ENCODE measurements around the gene MID1.

MID1 gene

DNA sequence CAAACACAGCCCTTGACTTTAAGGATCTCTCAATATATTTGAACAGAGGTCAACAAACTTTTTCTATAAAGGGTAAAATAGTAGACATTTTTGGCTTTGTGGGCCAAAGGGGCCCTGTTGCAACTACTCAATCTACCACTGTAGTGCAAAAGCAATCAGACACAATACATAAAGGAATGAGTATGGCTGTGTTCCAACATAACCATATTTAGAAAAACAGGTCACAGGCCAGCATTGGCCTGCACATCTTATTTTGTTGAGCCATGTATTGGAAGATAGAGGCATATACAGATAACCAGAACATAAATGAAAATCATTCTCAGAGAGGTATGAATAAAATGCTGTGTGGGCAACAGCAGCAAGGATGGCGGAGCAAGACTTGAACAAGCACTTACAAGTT, 49.8 kb downstream of the MID1 start:
- no peak for ATAC-seq
- H3K27ac Mint-ChIP-seq: no peak overlapping the region
- no peaks in the 10 kb centered on the region for H3K27me3 Mint-ChIP-seq
- no peak overlapping the region for H3K4me3 Mint-ChIP-seq
- no peaks in the 10 kb centered on the region for H3K9me3 Mint-ChIP-seq
- H3K4me1 Mint-ChIP-seq: no peaks in the 10 kb centered on the region
- H3K36me3 Mint-ChIP-seq: no peaks in the 10 kb centered on the region

DNA sequence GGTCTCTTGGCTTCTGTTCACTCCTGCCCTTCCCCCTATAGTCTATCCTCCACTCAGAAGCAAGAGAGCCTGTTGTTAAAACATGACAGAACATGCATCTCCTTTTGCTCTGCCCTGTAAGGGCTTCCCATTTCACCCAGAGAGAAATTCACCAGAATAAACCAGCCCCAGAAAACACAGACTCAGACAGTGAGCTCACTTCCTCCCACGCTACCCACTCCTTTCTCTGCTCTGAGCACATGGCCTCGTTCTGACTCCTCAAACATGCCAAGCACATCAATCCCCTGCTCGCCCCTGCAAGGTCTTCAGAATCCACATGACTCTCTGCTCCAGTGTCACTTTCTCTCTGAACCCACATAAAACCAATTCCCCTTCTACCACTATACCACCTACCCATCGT, 50.4 kb downstream of the MID1 start:
- ATAC-seq: no peak
- no peaks in the 10 kb centered on the region for H3K9me3 Mint-ChIP-seq
- no peaks in the 10 kb centered on the region for H3K27me3 Mint-ChIP-seq
- H3K27ac Mint-ChIP-seq: no peak overlapping the region
- no peak overlapping the region for H3K4me3 Mint-ChIP-seq
- no peaks in the 10 kb centered on the region for H3K36me3 Mint-ChIP-seq
- H3K4me1 Mint-ChIP-seq: no peaks in the 10 kb centered on the region

DNA sequence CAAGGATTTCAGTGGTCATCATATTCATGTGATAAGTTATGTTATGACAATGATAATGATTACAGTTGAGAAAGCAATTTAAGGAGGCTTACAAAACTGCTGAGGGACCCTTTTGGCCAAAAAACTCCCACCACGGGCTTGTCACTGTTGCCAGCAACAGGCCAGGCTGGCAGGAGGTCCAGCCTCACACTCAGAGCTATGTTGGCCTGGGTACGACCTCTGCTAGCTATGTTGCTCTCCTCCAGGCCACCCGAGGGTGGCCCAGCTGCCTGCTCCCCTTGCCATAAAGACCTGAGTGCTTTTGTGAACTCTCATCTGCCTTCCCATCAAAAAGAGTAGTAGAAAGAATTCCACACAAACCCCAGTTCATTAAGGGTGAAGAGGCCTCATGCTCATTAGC, 52.0 kb downstream of the MID1 start:
- ATAC-seq: no peak
- Mint-ChIP-seq H3K27ac (no peak overlapping the region), H3K36me3 (no peaks in the 10 kb centered on the region), H3K27me3 (no peaks in the 10 kb centered on the region), H3K9me3 (no peaks in the 10 kb centered on the region), H3K4me3 (no peak overlapping the region), H3K4me1 (no peaks in the 10 kb centered on the region)

DNA sequence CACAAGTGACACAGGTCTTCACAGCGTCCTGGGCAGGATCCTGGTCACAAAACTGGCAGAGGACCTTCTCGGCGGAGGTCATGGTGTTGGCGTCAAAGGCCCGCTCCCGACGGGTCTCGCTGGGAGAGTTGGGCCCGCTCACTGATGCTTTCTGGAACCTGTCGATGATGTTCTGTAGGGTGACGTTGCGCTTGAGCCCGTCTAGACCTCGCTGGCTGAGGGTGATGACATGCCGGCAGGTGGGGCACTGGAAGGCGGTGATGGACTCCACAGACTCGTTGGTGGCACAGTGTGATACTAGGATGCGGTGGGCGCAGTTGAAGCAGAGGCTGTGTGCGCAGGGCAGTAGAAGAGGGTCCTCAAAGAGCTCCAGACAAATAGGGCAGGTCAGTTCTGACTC, 53.2 kb downstream of the MID1 start:
- Mint-ChIP-seq H3K36me3 (no peaks in the 10 kb centered on the region), H3K27ac (no peak overlapping the region)

DNA sequence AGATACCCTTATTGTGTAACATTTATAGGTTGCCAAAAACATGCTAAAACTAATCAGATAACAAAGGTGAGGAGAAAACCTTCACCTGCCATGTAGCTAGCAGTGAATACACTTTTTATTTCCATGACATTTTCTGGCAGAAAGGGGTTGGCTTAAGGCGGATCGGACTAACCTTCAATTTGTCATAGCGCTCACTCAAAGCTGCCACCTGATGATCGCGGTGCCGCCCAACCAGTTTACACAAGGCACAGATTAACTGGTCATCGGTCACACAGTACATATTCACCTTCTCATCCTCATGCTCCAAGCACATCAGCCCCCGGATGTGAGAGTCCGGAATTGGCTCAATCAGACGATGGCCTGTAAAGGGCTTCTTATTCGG, 53.7 kb downstream of the MID1 start:
- Mint-ChIP-seq H3K36me3 (no peaks in the 10 kb centered on the region), H3K9me3 (no peaks in the 10 kb centered on the region), H3K27me3 (no peaks in the 10 kb centered on the region), H3K4me3 (no peak overlapping the region), H3K27ac (no peak overlapping the region), H3K4me1 (no peaks in the 10 kb centered on the region)
- no peak for ATAC-seq

More for the DNA sequence above, 53.2 kb downstream of the MID1 start:
- no peak for ATAC-seq
- Mint-ChIP-seq H3K4me3 (no peak overlapping the region), H3K4me1 (no peaks in the 10 kb centered on the region), H3K9me3 (no peaks in the 10 kb centered on the region), H3K27me3 (no peaks in the 10 kb centered on the region)

DNA sequence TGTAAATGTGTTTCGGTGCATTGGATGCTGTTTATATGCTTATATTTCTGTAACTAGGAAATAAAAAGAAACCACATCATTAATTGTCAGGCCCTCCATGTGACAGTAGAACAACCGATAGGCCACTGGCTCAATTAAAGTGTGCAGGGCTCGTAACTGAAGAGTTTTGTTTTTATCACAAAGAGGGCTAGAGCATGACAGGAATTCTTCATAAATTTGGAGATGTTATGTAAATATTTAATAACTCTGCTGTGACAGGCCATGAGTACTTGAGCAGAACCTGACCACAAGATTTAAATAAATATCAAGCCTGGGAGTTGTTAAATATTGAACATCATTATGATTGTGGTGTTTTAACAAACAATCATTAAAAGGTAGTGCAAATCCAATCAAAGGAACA, 55.9 kb downstream of the MID1 start:
- Mint-ChIP-seq H3K4me1 (no peaks in the 10 kb centered on the region), H3K36me3 (no peaks in the 10 kb centered on the region), H3K4me3 (no peak overlapping the region), H3K9me3 (no peaks in the 10 kb centered on the region), H3K27me3 (no peaks in the 10 kb centered on the region), H3K27ac (no peak overlapping the region)
- no peak for ATAC-seq

DNA sequence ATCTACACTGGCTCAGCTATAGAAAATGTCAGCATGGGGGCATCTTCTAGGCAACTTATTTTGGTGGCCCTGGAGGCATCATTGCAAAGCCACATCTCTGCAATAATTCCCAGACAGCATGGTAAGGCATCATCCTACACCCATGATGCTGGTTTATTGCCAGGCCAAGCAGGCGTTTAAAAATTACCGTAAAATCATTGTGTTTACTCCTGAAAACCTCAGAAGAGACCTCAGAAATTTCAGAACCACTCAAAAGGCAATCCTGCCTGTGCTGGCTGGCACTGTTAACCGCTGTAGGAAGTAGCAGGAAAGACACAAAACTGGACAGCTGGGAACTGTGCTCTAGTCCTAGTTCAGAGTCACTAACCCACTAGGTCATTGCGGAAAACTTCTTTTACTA, 63.2 kb downstream of the MID1 start:
- ATAC-seq: no peak
- Mint-ChIP-seq H3K9me3 (no peaks in the 10 kb centered on the region), H3K4me3 (no peak overlapping the region), H3K36me3 (no peaks in the 10 kb centered on the region), H3K4me1 (no peaks in the 10 kb centered on the region), H3K27ac (no peak overlapping the region), H3K27me3 (peaks cover 10% of the 10 kb centered on the region)

DNA sequence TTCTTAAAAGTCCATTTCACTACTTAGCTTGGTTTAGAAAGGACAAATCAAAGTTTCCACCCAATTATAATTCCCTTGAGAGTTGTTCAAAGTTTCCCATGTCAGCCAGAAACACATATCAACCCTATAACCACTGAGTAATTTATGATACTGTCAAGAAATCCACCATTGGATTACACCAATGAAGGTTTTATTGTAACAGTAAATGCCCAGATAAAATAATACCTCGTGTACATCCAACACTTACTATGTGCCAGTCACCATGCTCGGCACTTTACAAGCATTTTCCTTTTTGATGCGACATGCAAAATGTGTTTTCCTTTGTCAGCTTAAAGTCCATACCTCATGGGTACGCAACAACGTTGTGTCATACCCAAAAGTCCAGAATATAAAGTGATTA, 64.0 kb downstream of the MID1 start:
- no peak for ATAC-seq
- peaks cover 10% of the 10 kb centered on the region for H3K27me3 Mint-ChIP-seq
- no peak overlapping the region for H3K27ac Mint-ChIP-seq
- no peaks in the 10 kb centered on the region for H3K36me3 Mint-ChIP-seq
- H3K9me3 Mint-ChIP-seq: no peaks in the 10 kb centered on the region
- H3K4me1 Mint-ChIP-seq: no peaks in the 10 kb centered on the region
- no peak overlapping the region for H3K4me3 Mint-ChIP-seq

DNA sequence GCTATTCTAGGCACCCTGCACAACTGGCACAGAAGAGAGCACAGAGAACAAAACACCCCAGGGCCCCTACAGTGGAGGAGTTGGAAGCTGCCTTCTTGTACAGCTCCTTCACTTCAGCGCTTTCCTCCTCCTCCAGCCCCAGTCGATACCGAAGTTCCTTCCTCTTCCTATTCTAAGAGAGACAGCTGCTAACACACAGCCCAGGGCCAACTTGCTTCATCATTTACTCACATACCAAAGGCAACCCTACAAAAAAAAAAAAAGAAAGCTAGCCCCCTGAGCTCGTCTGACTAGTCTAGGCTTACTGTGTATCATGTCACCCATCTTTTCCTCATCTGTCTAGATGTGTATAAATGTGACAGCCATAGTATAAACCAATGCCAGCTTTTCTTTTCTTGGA, 64.5 kb downstream of the MID1 start:
- ATAC-seq: no peak

DNA sequence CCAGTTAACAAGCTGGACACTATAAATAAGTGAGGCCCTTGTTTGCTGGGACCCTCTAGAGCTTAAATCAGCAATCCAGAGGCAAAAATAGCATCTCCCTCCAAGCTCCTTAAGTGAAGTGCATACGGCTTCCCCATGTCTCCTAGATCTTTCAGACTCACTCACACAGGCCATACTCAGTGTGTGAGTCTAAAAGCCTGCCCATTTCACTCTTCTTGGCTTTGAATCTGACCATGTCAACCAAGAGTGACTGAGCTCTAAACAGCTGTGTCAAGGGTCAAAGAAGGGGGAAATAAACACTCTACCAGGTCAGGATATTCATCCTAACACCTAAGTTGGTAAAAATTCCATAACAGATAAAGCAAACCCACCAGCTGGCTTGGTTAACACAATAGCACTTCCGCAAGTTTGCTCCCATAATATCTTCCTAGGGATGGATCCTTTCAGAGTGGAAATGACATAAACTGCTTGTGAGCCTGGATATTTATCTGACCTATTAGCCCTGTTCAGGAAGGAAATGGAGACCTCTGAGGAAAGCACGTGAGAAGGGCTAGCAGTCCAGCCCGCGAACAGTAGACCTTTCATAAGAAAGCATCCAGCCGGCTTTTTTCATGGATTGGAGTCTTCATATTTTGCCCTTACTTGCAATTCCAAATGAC, 65.6 kb downstream of the MID1 start:
- Mint-ChIP-seq H3K9me3 (no peaks in the 10 kb centered on the region), H3K36me3 (no peaks in the 10 kb centered on the region), H3K27me3 (peaks cover 10% of the 10 kb centered on the region), H3K4me1 (no peaks in the 10 kb centered on the region), H3K27ac (no peak overlapping the region), H3K4me3 (no peak overlapping the region)
- ATAC-seq: no peak

More for the DNA sequence above, 64.5 kb downstream of the MID1 start:
- no peaks in the 10 kb centered on the region for H3K36me3 Mint-ChIP-seq
- peaks cover 10% of the 10 kb centered on the region for H3K27me3 Mint-ChIP-seq
- H3K4me1 Mint-ChIP-seq: no peaks in the 10 kb centered on the region
- H3K4me3 Mint-ChIP-seq: no peak overlapping the region
- no peak overlapping the region for H3K27ac Mint-ChIP-seq
- H3K9me3 Mint-ChIP-seq: no peaks in the 10 kb centered on the region

DNA sequence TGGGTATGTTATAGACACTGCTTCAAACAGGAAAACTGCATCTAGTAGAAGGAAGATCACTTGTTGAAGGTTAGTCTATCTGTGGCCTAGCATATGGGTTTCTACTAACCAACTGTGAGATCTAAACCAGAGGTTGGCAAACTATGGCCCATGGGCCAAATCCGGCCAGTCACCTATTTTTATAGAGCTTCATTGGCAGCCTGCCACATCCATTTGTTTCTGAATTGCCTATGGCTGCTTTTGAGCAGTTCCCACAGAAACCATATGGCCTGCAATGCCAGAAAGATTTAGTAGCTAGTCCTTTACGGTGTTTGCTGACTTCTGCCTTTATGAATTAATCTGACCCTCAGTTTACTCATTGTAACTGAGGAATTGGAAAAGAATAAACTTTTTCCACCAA, 71.1 kb downstream of the MID1 start:
- Mint-ChIP-seq H3K9me3 (no peaks in the 10 kb centered on the region), H3K4me1 (no peaks in the 10 kb centered on the region), H3K36me3 (no peaks in the 10 kb centered on the region), H3K27me3 (no peaks in the 10 kb centered on the region), H3K4me3 (no peak overlapping the region), H3K27ac (no peak overlapping the region)
- no peak for ATAC-seq

DNA sequence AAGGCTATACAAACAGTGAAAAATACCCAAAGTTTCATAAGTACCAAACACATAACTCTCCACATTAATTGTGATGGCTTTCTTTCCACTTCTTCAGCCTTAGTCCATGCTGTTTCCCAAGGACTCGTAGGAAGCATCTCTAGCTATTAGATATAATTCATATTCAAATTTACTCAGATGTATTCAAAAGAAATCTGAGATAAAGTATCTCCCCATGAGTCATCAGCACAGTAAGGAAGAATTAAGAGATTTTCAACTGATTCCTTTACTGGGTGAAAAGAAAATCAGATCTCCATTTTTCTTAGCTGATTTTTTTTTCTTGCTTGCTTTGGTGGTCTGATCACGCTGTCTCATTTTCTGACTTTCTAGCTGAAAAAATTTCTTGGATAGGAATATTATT, 71.7 kb downstream of the MID1 start:
- Mint-ChIP-seq H3K9me3 (no peaks in the 10 kb centered on the region), H3K4me1 (no peaks in the 10 kb centered on the region)

DNA sequence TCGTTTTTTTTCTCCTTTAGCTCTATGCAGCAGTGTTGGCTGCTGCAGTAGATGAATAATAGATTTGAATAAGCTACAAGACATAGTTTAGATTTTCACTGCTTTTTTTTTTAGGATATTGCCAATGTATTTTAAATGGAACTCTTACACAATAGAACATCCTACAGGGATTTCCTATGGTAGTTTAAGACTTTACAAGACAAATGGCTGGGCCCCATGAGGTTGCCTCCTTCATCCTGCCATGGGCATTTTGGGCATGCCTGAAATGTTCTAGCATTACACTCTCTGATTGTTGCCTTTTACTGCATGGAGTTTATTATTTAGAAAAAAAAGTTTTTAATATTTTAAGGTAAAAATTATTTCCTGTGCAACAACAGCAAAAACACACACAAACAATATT, 74.5 kb downstream of the MID1 start:
- Mint-ChIP-seq H3K4me3 (no peak overlapping the region), H3K27me3 (no peaks in the 10 kb centered on the region), H3K9me3 (no peaks in the 10 kb centered on the region), H3K4me1 (no peaks in the 10 kb centered on the region), H3K36me3 (no peaks in the 10 kb centered on the region), H3K27ac (no peak overlapping the region)
- no peak for ATAC-seq

More for the DNA sequence above, 71.7 kb downstream of the MID1 start:
- no peak for ATAC-seq
- H3K4me3 Mint-ChIP-seq: no peak overlapping the region
- no peaks in the 10 kb centered on the region for H3K36me3 Mint-ChIP-seq
- no peak overlapping the region for H3K27ac Mint-ChIP-seq
- no peaks in the 10 kb centered on the region for H3K27me3 Mint-ChIP-seq

DNA sequence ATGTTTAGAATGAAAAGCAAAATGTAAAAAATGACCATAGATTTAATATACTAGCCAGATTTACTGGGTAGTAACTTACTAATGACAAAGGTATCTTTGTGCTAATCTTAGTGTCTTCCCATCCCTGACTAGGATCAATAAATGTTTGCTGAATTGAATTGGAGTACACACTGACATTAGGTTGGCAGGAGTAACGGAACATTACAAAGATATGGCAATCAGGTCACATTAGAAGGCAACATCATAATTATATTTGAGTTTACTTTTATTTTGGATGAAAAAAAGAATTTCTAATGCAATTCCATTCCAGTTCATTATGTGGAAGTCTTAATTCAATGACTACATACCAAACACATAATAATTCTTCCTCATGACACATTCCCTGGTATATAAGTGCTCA, 77.8 kb downstream of the MID1 start:
- no peak for ATAC-seq
- Mint-ChIP-seq H3K4me1 (no peaks in the 10 kb centered on the region), H3K27ac (no peak overlapping the region), H3K36me3 (no peaks in the 10 kb centered on the region), H3K27me3 (no peaks in the 10 kb centered on the region), H3K4me3 (no peak overlapping the region), H3K9me3 (no peaks in the 10 kb centered on the region)

DNA sequence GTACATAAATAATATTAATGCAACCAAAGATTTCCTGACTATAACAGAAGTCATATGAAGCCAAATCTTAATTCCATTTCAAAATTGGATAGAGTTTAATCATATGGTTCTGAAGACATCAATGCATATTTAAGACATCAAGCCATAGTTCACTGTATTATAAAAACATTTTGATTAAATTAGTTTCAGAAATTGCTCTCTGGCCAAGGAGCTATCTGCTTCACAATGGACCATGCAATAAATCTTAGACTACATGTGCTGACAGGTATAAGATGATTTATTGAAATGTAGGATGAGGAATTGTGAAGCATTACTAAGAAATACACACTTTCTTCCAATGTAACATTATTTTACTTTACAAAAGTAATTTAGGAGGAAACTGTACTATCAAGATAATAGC, 81.6 kb downstream of the MID1 start:
- Mint-ChIP-seq H3K27me3 (no peaks in the 10 kb centered on the region), H3K4me1 (no peaks in the 10 kb centered on the region), H3K27ac (no peak overlapping the region), H3K4me3 (no peak overlapping the region), H3K9me3 (no peaks in the 10 kb centered on the region), H3K36me3 (no peaks in the 10 kb centered on the region)
- ATAC-seq: no peak

DNA sequence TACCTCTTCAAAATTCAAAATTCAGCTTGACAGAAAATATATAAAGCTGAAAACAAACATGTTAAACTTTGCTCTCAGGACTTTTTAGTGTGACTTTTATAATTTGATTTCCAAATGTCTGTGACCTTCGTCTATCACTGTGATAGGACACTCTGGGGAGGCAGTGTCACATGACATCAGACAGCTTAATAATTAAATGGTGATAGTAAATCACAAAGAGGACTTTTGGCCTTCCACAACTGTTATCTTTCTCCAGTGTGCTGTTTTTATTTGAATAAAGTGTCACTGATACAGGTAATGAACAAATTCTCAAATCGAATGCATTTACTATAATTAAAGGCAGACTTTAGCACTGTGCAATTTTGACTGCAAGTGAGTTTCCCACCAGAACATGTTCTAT, 83.1 kb downstream of the MID1 start:
- H3K9me3 Mint-ChIP-seq: no peaks in the 10 kb centered on the region
- no peak overlapping the region for H3K27ac Mint-ChIP-seq
- no peaks in the 10 kb centered on the region for H3K36me3 Mint-ChIP-seq
- no peaks in the 10 kb centered on the region for H3K27me3 Mint-ChIP-seq
- no peaks in the 10 kb centered on the region for H3K4me1 Mint-ChIP-seq
- no peak overlapping the region for H3K4me3 Mint-ChIP-seq
- ATAC-seq: no peak

DNA sequence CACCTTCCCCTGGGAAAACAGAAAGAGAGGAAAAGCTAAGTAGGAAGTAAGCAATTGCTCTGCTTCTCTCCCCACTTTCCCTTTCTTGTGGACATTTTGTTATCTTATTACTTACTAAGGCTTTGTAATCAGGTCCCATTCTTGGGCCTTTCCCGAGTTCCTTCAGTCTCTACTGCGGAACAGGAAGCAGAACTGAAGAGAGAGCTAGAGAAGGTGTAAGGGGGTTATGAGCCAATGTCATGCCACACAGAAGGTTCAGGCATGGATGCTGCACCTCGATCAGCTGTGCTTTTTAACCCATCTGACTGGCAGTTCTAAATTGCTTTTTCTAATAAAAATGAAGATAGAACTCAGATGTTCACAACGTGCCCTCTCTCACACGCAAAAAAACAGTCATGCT, 83.6 kb downstream of the MID1 start:
- H3K27ac Mint-ChIP-seq: no peak overlapping the region
- ATAC-seq: no peak
- H3K4me1 Mint-ChIP-seq: no peaks in the 10 kb centered on the region
- no peaks in the 10 kb centered on the region for H3K9me3 Mint-ChIP-seq
- H3K27me3 Mint-ChIP-seq: no peaks in the 10 kb centered on the region
- no peak overlapping the region for H3K4me3 Mint-ChIP-seq
- no peaks in the 10 kb centered on the region for H3K36me3 Mint-ChIP-seq

Data from stimulated activated memory B cell treated with anti-CD40 and anti-IgM and Interleukin-4, amounts not matched to agents 10 μg/mL and 1 μg/mL and 100 μg/mL, for 72 hours (primary cell).